ENCODE results near the gene CPZ.

DNA sequence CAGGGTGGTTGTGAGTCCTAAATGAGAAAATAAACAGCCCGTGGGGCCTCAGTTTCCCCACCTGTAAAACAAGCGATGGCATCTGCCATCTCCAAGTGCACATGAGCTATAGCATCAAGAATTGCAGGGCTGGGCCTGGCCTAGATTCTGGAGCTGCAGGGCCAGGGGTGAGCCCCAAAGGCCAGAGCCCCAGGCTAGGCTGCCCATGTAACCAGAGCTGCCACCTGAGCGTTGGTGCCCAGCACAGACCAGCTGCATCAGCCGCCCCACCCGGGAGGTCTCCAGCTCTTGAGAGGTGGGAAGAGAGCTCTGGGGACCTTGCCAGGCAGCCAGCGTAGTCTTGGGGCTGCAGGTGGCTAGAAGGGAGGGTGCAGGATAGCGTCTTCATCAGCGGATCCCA lies 39.3 kb upstream of the CPZ start:
- TF ChIP-seq, protein P1, sequence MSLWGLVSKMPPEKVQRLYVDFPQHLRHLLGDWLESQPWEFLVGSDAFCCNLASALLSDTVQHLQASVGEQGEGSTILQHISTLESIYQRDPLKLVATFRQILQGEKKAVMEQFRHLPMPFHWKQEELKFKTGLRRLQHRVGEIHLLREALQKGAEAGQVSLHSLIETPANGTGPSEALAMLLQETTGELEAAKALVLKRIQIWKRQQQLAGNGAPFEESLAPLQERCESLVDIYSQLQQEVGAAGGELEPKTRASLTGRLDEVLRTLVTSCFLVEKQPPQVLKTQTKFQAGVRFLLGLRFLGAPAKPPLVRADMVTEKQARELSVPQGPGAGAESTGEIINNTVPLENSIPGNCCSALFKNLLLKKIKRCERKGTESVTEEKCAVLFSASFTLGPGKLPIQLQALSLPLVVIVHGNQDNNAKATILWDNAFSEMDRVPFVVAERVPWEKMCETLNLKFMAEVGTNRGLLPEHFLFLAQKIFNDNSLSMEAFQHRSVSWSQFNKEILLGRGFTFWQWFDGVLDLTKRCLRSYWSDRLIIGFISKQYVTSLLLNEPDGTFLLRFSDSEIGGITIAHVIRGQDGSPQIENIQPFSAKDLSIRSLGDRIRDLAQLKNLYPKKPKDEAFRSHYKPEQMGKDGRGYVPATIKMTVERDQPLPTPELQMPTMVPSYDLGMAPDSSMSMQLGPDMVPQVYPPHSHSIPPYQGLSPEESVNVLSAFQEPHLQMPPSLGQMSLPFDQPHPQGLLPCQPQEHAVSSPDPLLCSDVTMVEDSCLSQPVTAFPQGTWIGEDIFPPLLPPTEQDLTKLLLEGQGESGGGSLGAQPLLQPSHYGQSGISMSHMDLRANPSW (CRISPR knock-in tag; conservative IDR thresholded peaks at IDR 0.05; ENCODE audit: low read depth) = no peak
- TF ChIP-seq CTCF (IDR thresholded peaks at IDR 0.05) = no peak
- no peak for TF ChIP-seq ATF2 (CRISPR knock-in tag; IDR thresholded peaks at IDR 0.05; ENCODE audit: borderline replicate concordance, low read depth)
- TF ChIP-seq NFYB (CRISPR knock-in tag; conservative IDR thresholded peaks at IDR 0.05; ENCODE audit: low read depth) = no peak
- TF ChIP-seq, protein P2, sequence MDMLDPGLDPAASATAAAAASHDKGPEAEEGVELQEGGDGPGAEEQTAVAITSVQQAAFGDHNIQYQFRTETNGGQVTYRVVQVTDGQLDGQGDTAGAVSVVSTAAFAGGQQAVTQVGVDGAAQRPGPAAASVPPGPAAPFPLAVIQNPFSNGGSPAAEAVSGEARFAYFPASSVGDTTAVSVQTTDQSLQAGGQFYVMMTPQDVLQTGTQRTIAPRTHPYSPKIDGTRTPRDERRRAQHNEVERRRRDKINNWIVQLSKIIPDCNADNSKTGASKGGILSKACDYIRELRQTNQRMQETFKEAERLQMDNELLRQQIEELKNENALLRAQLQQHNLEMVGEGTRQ (CRISPR knock-in tag; IDR thresholded peaks at IDR 0.05) = no peak
- no peak for TF ChIP-seq FOXJ3 (CRISPR knock-in tag; IDR thresholded peaks at IDR 0.05; ENCODE audit: borderline replicate concordance)
- TF ChIP-seq TEAD4 (CRISPR knock-in tag; IDR thresholded peaks at IDR 0.05) = no peak
